ENCODE data around the gene FAM43B. TPM values are rescaled to one million over a fixed set of nuclear protein-coding genes. Genes with fewer than 3 reads are reported as not detected.

Gene FAM43B
- total RNA-seq, 1 donor from 2014 or later = 0.81 TPM

DNA sequence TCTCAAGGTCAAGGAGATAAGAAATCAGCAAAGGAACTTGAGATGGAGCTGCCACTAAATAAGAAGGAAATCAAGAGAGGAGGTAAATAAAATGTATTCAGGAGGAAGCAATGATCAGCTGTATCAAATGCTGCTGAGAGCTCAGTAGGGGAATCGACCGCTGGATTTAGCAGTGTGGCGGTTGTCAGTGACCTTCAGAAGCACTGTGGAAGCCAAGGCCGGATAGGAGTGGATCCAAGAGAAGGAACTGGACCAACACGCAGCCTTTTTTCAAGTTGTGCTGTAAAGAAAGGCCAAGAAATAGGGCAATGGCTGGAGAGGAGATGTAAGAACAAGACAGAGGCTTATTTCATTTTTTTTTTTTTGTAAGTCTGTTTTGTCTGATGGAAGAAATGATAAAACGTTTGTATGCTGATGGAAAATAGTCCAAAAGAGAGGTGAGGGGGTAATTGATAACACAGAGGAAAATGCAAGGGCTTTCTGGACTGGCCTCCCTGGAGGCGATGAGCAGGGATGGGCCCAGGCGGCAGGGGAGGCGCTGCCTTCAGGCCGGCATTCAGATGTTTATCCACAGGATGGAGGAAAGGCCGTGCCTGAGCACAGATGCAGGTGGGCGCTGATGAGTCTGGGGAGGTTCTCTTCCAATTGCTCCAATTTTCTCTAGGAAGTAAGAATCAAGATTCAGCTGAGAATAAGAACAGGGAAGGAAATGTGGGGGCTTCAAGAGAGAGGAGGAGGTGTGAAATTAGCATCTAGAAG is 17.5 kb upstream of the FAM43B start:
- no peak overlapping the region for H3K4me3 ChIP-seq (ENCODE audit: low read depth, low read length)
- TF ChIP-seq, protein P1, sequence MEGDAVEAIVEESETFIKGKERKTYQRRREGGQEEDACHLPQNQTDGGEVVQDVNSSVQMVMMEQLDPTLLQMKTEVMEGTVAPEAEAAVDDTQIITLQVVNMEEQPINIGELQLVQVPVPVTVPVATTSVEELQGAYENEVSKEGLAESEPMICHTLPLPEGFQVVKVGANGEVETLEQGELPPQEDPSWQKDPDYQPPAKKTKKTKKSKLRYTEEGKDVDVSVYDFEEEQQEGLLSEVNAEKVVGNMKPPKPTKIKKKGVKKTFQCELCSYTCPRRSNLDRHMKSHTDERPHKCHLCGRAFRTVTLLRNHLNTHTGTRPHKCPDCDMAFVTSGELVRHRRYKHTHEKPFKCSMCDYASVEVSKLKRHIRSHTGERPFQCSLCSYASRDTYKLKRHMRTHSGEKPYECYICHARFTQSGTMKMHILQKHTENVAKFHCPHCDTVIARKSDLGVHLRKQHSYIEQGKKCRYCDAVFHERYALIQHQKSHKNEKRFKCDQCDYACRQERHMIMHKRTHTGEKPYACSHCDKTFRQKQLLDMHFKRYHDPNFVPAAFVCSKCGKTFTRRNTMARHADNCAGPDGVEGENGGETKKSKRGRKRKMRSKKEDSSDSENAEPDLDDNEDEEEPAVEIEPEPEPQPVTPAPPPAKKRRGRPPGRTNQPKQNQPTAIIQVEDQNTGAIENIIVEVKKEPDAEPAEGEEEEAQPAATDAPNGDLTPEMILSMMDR (conservative IDR thresholded peaks at IDR 0.05; ENCODE audit: low read depth, low read length) = no peak
- no peak for DNase-seq (ENCODE audit: low read depth)

DNA sequence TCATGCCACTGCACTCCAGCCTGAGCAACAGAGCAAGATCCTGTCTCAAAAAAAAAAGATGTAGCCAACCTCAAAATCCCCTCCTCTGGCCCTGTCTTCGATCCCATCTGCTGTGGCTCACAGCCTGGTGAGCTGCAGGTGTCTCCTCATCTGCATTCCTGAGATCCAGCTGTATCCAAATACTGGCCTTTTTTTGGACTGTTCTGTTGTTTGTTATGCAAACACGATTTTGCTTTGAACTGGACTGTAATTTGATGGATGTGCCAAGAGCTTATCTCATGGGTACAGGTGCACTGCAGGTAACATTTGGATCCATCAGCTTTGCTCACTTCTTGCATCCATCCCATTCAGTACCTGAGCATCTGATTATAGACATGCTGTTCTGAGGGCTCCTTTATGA is 14.1 kb upstream of the FAM43B start:
- TF ChIP-seq, protein P1 (conservative IDR thresholded peaks at IDR 0.05; ENCODE audit: low read depth, low read length) = no peak
- DNase-seq (ENCODE audit: low read depth) = no peak
- H3K4me3 ChIP-seq (ENCODE audit: low read depth, low read length) = no peak overlapping the region

DNA sequence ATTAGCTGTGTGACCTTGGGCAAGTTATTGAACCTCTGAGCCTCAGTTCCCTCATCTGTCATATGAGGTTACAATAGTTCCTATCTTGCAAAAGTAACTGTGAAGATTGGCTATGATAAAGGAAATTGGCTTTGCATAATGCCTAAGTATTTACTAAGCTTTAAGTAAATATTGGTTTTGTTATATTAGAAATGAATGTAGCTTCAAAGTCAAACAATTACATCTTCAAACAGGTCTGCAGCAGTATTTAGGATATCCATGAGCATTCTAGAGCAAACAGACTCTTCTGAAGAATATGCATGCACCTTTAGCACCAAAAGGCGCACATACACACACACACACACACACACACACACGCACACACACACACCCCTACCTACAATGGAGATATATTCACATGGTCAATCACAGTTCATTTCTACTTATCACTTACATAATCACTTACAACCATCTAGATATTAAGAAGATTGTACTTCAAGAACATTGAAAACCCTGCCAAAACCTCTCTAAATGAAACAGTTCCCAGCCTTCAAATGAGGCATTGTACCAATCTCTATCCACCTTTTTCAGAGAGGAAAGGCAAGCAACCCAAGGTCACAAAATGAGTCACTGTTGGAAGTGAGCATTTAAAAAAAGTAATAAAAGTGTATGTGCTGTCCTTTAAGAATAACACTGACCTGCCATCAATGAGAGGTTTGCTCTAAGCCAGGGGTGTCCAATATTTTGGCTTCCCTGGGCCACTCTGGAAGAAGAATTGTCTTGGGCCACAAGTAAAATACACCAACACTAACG is 13.4 kb upstream of the FAM43B start:
- TF ChIP-seq, protein P1 (conservative IDR thresholded peaks at IDR 0.05; ENCODE audit: low read depth, low read length) = no peak
- no peak for DNase-seq (ENCODE audit: low read depth)
- H3K4me3 ChIP-seq (ENCODE audit: low read depth, low read length) = no peak overlapping the region

DNA sequence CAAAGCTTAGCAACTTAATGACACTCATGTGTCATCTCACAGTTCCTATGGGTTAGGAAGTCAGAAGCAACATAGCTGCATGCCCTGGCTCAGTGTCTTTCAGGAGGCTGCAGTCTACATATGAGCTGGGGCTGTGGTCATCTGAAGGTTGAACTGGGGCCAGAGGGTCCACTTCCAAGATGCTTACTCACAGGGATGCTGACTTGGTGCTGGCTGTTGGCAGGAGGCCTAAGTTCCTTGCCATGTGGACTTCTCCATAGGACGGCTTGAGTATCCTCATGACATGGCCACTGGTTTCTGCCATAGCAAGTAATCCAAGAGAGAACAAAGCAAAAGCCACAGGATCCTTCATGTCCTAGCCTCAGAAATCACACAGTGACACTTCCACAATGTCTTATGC is 12.1 kb upstream of the FAM43B start:
- DNase-seq (ENCODE audit: low read depth) = no peak
- TF ChIP-seq, protein P1 (conservative IDR thresholded peaks at IDR 0.05; ENCODE audit: low read depth, low read length) = no peak
- H3K4me3 ChIP-seq (ENCODE audit: low read depth, low read length) = no peak overlapping the region

DNA sequence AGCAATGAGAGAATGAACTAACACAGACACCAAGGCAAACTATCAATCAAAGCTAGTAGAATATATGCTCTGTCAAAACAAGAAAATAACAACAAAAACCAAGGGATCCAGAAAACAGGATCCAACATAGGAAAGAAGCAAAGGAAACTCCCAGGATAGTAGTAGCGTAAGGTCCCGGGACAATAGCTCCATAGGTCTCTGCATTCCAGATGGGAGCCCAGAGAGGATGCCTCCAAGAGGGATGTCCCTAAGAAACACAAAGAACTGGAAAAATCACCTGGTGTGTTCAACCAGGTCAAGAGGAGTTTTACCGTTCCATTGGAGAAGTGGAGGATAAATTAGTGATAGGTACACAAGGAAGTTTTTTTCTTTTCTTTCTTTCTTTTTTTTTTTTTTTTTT is 5.7 kb upstream of the FAM43B start:
- no peak for DNase-seq (ENCODE audit: low read depth)
- TF ChIP-seq, protein P1 (conservative IDR thresholded peaks at IDR 0.05; ENCODE audit: low read depth, low read length) = no peak
- H3K4me3 ChIP-seq (ENCODE audit: low read depth, low read length) = no peak overlapping the region

DNA sequence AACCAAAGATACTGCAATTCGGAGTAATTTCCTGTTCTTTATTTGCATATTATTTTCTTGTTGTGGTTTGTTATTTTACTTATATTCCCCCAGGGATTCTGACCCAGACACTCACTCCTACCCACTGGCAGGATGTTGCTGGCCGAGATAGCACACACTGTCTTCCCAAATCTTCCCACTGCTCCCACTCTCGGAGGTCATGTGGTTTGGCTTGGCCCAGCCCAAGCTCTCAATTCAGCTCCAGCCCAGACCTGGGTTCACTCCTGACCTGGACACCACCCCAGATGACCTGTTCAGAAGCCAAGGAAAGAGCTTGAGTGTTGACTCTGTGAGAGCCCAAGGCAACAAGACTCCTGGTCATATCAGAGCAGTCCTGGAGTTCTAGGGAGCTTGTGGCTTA is 1.2 kb upstream of the FAM43B start:
- TF ChIP-seq, protein P1 (conservative IDR thresholded peaks at IDR 0.05; ENCODE audit: low read depth, low read length) = no peak
- no peak for DNase-seq (ENCODE audit: low read depth)
- H3K4me3 ChIP-seq (ENCODE audit: low read depth, low read length) = no peak overlapping the region

Measured in epithelial cell of proximal tubule (primary cell).